ENCODE data around the gene C20orf173.

DNA sequence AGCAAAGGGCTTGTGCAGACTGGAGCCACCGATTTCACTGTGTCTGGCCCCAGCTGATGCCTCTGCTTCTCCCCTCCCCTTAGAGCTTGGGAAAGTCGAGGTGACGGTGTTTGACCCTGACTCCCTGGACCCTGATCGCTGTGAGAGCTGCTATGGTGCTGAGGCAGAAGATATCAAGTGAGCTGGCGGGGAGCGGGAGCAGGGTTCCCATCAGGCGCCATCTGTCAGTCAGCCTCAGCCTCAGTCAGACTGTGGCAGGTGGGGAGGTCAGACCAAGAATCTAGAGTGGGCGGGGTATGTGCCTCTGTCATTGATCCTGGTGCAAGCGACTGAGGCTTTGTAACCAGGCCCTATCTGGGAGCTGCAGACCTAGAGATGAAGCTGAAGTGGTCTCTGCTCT is 17.9 kb upstream of the C20orf173 start:
- no peak for TF ChIP-seq POLR2AphosphoS5 (IDR thresholded peaks at IDR 0.05)
- TF ChIP-seq POLR2A (IDR thresholded peaks at IDR 0.05), result no peak
- TF ChIP-seq, protein P1, sequence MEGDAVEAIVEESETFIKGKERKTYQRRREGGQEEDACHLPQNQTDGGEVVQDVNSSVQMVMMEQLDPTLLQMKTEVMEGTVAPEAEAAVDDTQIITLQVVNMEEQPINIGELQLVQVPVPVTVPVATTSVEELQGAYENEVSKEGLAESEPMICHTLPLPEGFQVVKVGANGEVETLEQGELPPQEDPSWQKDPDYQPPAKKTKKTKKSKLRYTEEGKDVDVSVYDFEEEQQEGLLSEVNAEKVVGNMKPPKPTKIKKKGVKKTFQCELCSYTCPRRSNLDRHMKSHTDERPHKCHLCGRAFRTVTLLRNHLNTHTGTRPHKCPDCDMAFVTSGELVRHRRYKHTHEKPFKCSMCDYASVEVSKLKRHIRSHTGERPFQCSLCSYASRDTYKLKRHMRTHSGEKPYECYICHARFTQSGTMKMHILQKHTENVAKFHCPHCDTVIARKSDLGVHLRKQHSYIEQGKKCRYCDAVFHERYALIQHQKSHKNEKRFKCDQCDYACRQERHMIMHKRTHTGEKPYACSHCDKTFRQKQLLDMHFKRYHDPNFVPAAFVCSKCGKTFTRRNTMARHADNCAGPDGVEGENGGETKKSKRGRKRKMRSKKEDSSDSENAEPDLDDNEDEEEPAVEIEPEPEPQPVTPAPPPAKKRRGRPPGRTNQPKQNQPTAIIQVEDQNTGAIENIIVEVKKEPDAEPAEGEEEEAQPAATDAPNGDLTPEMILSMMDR (IDR thresholded peaks at IDR 0.05 in 8 of 11, conservative IDR thresholded peaks at IDR 0.05 in 3 of 11), result no peak

Measured in spleen (tissue), 7 donors.